Dedifferentiated amniotic fluid mesenchymal stem cell (primary cell): ENCODE results near the gene SERPINB6.
"Not testable (repeated sequence)": the region's sequence is repeated elsewhere in the genome, so short reads cannot be mapped to it uniquely, and the experiment has no call there.

ENCODE experiments used
- DNase-seq: peaks from one replicate; pipeline ENCODE4 v3.0.0-alpha.2; 2016; ENCODE audit errors: extremely low spot score

Gene SERPINB6

DNA sequence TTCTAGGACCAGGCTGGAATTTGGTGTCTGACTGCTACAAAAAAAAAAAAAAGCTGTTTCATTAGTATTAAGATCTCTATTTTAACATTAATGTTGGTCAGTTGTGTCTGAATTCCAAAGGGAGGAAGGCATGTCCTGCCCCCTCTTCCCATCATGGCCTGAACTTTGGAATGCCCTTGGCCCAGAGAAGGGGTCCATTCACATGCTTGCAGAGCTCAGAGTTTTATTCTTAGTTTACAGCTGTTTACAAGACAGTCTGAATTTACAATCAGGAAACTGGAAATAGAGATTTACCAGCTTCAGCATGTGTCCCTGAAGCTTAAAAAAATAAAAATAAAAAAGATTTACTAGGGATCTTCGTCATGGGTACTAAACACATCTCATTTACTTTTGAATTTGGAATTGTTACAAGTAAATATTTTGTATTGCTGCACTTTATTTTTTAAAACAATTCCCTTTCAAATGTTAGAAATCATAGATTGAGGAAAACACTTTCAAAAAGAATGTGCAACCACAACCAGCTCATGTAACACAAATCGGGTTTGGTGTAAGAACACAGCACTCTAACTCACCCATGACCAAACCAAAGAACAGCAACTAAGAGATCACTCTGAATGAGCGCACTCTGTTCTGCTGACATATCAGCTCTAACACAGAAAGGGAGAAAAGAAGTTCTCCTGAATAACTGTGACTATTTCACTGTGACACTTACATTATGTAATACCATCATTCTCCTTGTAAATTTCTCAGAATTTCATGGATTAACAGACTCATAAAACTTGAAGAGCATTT, 6.6 kb upstream of the SERPINB6 start:
- DNase-seq: peak; percentile 42

DNA sequence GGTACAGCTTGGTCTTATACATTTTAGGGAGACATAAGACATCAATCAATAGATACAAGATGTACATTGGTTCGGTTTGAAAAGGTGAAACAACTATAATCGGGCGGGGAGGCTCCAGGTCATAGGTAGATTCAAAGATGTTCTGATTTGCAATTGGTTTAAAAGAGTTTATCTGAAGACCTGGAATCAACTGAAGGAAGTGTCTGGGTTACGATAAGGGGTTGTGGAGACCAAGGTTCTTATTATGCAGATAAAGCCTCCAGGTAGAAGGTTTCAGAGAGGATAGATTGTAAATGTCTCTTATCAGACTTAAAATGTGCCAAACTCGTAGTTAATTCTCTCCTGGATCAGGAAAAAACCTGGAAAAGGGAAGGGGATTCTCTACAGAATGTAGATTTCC, 5.9 kb upstream of the SERPINB6 start:
- no peak for DNase-seq

DNA sequence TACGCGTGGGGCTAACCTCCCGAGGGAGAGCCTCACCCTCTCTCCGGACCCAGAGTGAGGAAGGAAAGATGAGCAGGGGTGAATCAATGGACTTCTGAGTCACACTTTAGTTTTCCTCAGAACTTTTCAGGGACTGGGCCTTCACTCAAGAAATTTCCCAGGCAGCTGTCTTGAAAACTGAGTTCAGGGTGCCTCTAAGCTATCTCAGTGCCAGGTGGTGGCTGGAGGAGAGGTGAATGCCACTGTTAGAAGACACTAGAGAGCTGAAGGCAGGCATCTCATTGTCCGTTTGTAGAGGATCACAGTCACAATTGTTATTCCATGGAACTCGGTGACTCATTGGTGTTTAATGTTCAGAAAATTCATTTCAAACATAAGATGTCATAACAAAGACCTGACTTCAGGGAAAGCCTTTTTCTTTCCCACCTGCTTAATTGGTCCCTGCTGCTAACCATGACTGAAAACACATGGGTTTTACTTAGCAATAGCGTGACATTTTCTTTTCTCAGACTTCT, 5.3 kb upstream of the SERPINB6 start:
- DNase-seq: peak; percentile 48

DNA sequence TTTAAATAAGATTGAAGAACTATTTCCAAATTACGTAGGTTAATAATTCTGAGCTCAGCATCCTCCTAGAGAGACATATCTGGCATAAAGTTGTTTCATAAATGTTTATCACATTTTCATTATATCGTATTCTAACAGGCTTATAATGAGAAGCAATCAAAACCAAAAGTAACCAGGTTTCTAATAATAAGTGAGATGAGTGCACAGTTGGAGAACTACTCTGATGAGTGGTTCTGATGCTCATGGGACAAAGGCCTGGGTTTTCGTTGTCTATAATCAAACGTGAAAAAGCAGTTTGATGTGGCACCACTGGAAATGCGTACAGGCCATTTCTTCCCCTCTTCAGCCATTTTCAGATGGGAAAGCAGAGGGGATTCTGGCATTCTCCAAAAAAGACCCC, 4.7 kb upstream of the SERPINB6 start:
- DNase-seq: no peak

DNA sequence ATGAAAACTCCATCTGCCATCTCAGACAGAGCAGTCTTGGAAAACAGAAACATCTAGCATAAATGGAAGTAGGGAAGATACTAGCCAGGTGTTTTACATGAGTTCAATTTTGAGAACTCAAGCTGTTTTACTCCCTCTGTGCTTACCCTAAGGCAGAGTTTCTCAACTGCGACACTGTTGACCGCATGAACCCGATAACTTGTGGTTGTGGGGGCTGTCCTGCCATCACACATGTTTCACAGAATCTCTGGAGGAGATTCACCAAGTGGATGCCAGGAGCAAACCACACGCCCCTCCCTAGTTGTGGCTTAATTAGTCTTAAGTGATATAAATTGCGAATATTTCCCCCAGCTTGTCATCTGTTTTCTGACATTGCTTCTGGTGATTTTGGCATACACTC, 2.3 kb upstream of the SERPINB6 start:
- no peak for DNase-seq

DNA sequence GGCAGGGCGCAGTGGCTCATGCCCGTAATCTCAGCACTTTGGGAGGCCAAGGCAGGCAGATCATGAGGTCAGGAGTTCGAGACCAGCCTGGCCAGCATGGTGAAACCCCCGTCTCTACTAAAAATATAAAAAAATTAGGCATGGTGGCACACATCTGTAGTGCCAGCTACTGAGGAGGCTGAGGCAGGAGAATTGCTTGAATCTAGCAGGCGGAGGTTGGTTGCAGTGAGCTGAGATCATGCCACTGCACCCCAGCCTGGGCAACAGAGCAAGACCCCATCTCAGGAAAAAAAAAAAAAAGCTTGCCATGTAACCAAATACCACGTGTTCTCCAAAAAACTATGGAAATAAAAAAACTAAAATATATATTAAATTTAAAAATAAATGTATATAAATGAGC, 1.8 kb upstream of the SERPINB6 start:
- DNase-seq: not testable (repeated sequence)

DNA sequence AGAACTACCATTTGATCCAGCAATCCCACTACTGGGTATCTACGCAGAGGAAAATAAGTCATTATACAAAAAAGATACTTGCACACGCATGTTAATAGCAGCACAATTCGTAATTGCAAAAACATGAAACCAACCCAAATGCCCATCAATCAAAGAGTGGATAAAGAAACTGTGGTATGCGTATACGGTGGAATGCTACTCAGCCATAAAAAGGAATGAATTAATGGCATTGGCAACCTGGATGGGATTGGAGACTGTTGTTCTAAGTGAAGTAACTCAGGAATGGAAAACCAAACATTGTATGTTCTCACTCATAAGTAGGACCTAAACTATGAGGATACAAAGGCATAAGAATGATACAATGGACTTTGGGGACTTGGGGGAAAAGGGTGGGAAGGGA, 1.3 kb upstream of the SERPINB6 start:
- not testable (repeated sequence) for DNase-seq

- not testable (repeated sequence) for DNase-seq
Measured at GRCh38 chr6:2972219-2972487, 786 bp upstream of the SERPINB6 start.

DNA sequence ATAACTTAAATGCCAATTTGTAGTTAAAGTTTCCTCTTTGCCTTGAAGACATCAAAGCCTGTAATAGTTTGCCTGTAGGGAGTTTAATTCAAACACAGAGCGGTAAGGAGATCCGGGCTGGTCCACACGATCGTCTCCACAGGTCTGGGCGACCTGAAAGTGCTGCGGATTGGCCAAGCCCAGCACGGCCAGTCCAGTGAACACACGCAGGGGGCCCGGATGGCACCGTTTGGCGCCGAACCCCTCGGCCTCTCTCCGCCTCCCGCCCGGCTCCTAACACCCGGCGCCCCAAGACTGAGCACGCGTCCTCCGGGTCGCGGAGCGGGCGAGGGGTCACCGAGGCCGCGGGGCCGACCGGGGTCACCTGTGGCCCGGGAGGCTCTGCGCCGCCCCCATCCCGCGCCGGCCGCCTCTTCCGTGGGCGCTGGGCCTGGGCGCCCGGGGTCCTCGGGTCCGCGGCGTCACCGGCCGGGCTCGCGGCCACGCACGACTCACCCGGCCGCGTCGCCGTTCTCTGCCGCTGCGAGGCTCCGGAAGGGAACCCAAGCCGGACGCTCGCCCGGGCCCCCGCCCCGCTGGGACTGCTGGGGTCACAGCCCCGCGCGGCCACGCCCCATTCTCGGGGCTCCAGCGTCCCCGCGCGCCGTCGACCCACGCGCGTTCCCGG, 481 bp downstream of the SERPINB6 start:
- DNase-seq: no peak

DNA sequence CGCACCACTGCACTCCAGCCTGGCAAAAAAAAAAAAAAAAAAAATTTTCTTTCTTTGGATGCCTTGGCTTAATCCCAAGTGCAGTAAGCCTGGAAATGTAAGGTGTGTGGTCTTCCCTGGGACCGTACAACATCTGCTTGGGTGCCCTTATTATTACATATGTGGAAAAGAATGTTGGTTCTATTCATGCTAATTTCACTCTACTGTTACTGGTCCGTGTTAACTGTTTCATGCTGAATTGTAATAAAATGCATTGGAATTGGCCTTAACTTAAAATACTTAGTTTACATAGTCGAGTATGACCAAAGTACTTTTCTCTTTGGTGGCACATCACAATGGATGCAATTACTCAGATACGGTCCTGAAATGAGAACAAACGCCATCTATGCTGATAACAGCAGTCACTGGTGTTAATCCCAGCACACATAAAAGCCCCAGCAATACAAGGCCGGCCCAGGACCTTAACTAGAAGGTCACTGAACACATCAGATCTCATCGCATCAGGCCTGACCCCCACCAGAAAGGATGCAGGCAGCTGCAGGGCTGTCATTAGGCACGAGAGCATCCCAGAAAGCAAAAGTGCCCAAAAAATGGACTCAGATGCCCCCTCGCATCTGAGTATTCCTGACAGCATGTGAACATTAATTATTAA, 1.2 kb downstream of the SERPINB6 start:
- DNase-seq: no peak

DNA sequence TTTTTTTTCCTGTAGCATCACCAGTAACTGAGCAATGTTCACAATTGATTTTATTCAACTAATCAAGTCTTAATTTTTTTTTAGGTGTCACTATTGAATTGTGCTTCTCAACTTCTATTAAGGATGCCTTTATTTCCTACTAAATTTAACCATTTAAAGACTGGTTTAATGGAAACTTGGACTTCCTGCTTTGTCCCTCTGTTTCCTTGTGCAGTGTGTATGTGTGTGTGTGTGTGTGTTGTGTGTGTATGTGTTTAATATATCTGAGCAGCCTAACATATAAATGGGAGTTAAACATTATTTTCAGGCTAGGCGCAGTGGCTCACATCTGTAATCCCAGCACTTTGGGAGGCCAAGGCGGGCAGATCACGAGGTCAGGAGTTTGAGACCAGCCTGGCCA, 1.8 kb downstream of the SERPINB6 start:
- DNase-seq: no peak

- no peak for DNase-seq
Measured at GRCh38 chr6:2968600-2969135, 2.7 kb downstream of the SERPINB6 start.

- DNase-seq: no peak
Measured at GRCh38 chr6:2967936-2968335, 3.4 kb downstream of the SERPINB6 start.

DNA sequence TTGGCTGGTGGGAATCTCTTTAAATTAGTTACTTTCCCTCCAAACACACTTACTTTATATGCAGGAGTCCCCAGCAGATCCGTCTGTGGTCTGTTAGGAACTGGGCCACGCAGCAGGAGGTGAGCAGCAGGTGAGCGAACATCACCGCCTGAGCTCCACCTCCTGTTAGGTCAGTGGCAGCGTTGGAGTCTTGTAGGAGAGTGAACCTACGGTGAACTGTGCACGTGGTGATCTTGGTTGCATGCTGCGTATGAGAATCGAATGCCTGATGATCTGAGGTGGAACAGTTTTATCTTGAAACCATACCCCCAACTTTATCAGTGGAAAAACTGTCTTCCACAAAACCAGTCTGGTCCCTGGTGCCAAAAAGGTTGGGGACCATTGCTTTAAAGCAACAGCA, 5.0 kb downstream of the SERPINB6 start:
- DNase-seq: no peak

GRCh38 chr6:2964793-2965505, 6.4 kb downstream of the SERPINB6 start:
- no peak for DNase-seq

DNA sequence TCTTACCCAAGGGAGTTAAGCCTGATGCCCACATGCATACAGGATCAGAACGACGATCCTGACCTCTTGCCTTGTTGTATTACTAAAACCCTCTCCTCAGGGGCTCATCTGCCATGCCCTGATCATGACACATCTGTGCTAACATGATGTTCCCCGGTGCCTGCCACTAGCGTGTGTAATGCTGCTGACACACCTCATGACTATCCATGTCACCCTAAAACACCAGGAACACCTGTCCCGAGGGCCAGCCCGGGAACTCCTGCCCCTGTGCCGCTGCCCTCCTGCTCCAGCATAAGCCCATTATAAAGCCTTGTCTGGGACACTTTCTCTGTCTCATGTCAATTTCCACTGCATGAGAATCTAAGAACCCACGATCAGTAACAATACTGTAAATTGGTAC, 7.6 kb downstream of the SERPINB6 start:
- DNase-seq: no peak

DNA sequence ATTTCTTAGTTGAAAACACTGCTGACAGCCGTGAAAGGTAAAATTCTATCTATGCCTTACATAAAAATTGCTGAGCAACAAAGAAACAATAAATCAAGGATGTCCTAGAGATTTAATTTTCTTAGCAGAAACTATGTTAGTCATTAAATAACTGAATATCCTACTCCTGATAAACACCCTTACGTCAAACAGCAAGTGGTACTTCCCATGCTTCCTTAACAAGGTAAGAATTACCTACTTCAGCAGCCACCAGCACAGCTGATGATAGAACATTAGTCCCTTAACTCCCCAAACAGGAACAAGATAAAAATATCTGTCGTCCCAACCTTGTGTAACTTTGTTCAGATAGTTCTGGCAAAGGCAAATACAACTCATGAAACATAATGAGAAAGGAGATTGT, 8.7 kb downstream of the SERPINB6 start:
- no peak for DNase-seq

DNA sequence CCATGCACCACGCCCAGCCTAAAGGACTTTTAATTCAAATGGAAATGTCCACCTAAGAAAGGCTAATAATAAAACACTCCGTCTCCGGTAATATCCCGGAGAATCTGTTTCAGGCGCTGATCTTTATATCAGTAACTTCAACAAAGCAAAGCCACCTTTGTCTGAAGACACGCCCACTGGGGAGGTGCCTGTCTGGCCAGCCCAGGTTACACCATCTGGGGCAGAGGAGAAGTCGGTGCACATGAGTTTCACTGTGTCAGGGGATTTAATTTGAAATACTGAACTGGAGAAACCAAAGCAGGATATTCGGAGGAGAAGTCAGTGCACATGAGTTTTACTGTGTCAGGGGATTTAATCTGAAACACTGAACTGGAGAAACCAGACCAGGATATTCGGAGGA, 9.4 kb downstream of the SERPINB6 start:
- DNase-seq: no peak

GRCh38 chr6:2961506-2961905, 9.9 kb downstream of the SERPINB6 start:
- no peak for DNase-seq

DNA sequence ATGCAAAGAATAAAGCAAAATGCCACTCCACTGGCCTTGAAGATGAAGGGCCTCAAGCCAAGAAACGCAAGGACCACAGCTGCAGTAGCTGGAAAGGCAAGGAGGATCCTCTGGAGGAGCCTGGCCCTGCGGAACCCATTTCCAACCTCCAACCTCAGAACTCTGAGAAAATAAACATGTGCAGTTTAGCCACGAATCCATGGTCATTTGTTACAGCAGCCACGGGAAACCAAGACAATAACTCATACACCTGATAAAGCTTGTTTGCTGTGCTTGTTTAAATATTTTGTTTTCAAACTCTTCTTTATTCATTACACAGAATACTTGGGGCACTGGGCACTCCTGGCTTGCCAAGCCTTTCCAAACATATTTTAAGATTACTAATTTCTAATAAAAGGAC, 10.4 kb downstream of the SERPINB6 start:
- DNase-seq: no peak

GRCh38 chr6:2959909-2960719, 11.3 kb downstream of the SERPINB6 start:
- peak; percentile 52 for DNase-seq
